C4-2B (cell line): ENCODE results near the gene PTGR3.

Experiments
- H3K27ac ChIP-seq: fragments of 450-650 bp; 2 replicates; pipeline ENCODE4 v1.5.1; 2017
- ZFX ChIP-seq: fragments of 450-650 bp; IDR thresholded peaks from 2 replicates; pipeline ENCODE4 v1.6.1; 2017
- TF ChIP-seq, protein P1 (sequence below): fragments of 450-650 bp; conservative IDR thresholded peaks from 2 replicates; pipeline ENCODE4 v1.5.1; 2017; ENCODE audit warnings: mild to moderate bottlenecking

PTGR3 gene

DNA sequence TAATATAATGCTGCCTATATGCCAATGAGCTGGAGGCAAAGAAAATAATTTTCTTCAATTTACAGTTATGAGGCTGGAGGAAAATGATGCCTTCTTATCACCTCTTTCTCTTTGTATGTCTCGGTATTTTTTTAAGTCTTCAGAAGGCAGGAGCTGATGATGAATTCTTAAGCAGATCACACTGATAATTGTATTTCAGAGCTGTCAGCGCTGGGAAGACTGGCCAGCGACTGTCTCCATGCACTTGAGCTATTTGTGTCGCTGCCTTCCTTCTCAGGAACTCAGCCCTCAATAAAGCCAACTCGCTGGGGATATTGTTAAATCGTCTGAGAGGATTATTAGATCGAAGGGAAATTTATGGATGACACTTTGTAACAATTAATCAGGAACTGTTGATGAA is 40.3 kb downstream of the PTGR3 start:
- TF ChIP-seq, protein P1, sequence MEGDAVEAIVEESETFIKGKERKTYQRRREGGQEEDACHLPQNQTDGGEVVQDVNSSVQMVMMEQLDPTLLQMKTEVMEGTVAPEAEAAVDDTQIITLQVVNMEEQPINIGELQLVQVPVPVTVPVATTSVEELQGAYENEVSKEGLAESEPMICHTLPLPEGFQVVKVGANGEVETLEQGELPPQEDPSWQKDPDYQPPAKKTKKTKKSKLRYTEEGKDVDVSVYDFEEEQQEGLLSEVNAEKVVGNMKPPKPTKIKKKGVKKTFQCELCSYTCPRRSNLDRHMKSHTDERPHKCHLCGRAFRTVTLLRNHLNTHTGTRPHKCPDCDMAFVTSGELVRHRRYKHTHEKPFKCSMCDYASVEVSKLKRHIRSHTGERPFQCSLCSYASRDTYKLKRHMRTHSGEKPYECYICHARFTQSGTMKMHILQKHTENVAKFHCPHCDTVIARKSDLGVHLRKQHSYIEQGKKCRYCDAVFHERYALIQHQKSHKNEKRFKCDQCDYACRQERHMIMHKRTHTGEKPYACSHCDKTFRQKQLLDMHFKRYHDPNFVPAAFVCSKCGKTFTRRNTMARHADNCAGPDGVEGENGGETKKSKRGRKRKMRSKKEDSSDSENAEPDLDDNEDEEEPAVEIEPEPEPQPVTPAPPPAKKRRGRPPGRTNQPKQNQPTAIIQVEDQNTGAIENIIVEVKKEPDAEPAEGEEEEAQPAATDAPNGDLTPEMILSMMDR, result no peak
- no peak for TF ChIP-seq ZFX

DNA sequence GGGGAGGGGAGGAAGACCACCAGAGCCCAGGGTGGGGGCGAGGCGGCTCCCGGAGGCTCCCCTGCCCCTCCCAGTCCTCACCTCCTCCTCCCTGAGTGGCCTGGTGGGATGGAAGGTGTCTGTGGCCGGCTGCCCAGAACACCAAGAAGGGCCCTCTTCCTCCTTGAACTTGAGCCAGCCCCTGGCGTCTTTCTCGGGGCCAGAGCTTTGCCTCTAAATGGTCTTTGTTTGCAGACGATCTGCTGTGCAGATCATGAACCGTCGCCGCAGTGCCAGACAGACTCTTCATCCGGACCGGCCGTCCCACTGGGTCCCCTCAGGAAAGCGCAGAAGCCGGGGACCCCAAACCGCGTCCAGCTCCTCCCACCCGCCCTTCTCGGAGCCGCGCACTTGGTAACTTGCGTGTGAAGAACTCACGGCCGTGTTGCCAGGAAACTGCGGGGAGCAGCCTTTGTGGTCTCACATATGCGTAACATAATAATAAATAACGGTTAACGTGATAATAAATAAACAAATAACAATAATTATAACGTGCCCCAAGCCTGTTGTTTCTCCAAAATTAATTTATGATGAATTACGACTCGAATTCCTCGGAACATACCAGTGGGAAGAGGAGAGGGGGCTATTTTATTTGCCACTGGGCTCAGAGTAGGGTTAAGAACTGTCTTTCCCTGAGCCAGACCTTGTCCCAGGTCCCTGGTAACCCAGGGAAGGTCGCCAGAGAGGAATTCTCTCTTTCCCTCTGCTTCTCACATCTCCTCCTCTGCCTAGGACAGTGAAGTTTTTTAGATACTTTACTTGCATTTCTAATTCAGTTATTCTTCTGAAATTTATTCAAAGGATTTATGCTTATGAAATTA is 41.0 kb downstream of the PTGR3 start:
- no peak overlapping the region for H3K27ac ChIP-seq
- no peak for TF ChIP-seq ZFX
- TF ChIP-seq, protein P1, result no peak

More for the DNA sequence above, 40.3 kb downstream of the PTGR3 start:
- H3K27ac ChIP-seq, result no peak overlapping the region

DNA sequence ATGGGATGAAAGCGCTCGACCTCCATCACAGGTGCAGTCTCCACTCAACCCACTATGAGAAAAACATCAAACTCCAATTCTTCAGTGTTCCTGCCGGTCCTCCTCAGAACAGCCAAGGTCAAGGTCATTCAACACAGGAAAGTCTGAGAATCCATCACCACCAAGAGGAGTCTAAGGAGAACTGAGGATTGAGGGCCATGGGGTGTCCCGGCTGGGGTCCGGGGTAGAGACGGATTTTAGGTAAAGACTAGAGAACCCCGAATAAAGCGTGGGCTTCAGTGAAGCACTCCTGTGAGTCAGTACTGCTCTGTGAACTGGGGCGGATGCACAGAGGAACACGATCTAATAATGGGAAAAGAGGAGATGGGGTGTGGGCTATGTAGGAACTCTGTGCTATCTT is 41.8 kb downstream of the PTGR3 start:
- TF ChIP-seq, protein P1, result no peak
- no peak for TF ChIP-seq ZFX

DNA sequence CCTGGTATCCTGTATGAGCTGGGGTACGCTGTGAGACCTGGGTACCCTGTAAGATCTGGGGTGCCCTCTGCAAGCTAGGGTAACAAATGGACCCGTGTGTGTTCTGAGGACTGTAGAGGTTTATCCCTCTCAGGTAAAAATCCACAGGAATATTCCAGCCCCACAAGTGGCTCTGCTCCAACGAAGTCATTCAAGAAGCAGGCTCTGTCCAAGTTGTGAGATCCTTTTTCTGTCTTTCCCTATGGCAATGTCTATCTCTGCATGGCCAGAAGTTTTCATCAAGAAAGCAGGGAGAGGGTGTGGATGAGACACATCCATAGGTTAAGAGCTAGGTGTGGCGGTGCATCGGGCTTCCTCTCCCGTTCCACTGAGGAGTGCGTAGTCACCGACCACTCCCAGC is 43.0 kb downstream of the PTGR3 start:
- TF ChIP-seq, protein P1, result no peak
- TF ChIP-seq ZFX, result no peak
- H3K27ac ChIP-seq, result no peak overlapping the region

More for the DNA sequence above, 41.8 kb downstream of the PTGR3 start:
- no peak overlapping the region for H3K27ac ChIP-seq

DNA sequence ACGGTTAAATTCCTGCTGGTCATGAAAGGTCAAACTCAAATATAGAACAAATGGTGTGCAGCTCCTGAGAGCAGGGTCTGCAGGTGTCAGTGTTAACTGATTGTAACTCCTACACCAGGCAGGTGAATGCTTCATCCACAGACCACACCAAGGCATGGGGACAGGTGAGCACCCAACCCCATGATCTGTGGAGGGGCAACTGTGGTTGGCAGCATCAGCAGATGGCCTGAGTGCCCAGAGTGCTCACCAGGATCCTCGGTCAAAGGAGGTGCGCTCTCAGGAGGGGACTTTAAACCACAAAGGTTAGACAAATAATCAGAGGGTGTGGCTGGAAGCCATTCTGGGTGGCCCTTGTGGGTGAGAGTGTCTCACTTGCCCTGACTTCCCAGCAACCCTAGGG is 44.5 kb downstream of the PTGR3 start:
- TF ChIP-seq, protein P1, result no peak
- no peak for TF ChIP-seq ZFX
- H3K27ac ChIP-seq, result no peak overlapping the region

DNA sequence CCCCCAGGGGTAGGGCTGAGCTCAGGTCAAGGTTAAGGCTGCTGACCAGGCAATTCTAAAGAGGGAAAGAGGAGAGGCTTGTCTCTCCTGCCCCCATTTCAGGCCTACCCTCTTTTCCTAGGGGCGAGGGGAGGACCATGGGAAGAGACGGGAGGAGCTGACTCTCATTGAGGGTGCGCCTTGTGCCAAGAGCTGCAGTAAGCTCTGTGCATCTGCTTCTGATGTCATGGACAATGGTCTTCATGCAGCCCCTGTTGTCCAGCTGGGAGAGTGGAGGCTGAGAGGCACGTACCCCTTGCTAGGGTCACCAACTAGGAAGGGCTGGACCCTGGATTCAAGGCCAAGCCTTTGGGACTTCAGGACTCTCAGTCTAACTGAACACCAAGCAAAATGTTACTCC is 45.2 kb downstream of the PTGR3 start:
- no peak overlapping the region for H3K27ac ChIP-seq

DNA sequence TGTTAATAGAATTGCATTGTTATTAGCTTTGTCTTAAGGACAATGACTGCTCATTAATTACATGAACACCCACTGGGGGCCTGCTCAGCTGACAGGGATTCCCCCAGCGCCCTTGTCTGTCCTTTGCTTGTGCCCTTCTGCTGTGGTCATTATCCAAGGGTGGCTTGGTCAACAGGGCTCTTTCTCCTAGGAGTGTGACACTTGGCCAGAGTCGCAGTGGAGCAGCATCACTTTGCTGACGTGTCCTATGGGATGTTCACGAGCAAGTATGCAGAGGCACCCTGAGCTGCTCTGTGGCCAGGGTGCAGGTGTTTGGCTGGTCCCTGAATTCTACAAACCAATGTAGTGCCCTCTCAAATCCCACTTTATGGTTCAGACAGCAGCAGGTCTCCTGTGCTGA is 46.0 kb downstream of the PTGR3 start:
- TF ChIP-seq, protein P1, result no peak
- TF ChIP-seq ZFX, result no peak
- no peak overlapping the region for H3K27ac ChIP-seq

More for the DNA sequence above, 45.2 kb downstream of the PTGR3 start:
- TF ChIP-seq, protein P1, result no peak
- TF ChIP-seq ZFX, result no peak
